CD4-positive, alpha-beta T cell treated with Interleukin-4 for 4 hours (primary cell): ENCODE results near the gene LPCAT1.
"Not testable (repeated sequence)": the region's sequence is repeated elsewhere in the genome, so short reads cannot be mapped to it uniquely, and the experiment has no call there.

ENCODE experiments used
- DNase-seq: peaks from one replicate; pipeline ENCODE4 v3.0.0-alpha.2; 2020

Gene LPCAT1

GRCh38 chr5:1521671-1522600 is 1.8 kb downstream of the LPCAT1 start:
- DNase-seq, result no peak

DNA sequence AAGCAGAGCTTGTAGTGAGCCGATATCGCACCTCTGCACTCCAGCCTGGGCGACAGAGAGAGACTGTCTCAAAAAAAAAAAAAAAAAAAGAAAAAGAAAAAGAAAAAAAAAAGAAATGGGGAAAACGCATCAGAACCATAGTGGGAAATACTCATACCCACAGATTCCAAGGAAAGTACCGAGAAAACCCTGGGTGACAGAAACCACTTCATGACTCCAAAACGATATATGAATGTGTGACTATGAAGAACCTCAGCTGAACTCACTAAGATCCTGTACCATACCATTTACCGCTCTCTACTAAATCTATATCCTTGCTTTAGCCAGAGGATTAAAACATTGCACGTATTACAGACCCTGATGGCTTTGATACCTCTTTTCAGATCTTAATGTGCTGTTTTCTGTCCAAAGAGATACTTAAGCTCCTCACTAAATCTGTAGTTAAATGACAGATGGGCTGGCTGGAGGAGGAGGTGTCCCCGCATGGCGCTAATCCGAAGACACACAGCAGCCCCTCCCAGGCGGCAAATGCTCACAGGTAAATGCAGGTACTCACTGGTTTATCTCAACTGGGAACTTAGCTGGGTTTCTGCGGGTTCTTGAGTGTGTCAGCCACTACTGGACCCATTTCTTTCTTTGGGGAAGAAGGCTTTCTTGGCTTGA is 2.8 kb downstream of the LPCAT1 start:
- DNase-seq, result no peak

- DNase-seq, result no peak
Observed at GRCh38 chr5:1519631-1520210, 4.0 kb downstream of the LPCAT1 start.

GRCh38 chr5:1517838-1518237 is 5.9 kb downstream of the LPCAT1 start:
- no peak for DNase-seq

DNA sequence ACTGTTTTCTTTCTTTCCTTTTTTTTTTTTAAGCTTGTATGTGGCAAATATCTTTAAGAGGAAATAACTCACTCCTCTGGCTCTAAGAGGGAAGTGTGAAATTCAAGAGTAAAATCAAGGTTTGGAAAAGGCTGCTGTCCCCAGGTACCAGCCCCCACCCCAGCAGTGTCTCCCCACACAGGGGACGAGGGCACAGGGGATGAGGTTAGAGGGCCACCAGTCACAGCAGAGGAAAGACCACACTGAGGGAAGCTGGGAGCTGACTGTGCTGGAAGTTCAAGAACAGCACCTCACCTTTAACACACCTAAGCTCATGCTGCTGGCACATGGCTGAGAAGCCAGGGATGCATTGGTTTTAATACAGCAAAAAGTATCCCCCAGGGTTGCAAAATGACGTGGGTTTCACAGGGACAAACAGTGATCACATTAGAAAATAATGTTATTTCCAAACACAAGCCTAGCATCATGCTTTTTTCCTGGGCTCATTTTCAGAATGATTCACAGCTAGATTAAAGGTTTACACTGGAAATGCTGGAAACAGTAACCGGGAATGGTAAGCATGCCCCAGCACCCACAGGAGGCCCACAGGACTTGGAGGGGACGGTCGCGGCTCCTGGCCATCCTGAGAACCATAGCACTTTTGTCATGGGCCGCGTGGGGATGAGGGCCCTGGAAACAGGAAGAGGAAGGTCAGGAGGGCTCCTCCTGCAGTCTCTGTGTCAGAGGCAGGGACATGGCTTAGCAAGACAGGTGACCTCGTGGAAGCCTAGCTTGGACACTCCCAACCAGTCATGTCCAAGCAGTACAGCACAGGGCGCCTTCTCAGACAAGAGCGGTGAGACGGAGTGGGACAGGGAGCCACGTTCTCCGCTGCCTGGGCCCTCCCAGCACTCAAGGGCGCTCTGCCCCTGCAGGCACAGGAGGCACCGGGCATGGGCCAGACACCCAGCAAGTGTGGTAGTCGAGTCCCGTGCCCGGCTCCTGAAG is 6.9 kb downstream of the LPCAT1 start:
- DNase-seq, result no peak

DNA sequence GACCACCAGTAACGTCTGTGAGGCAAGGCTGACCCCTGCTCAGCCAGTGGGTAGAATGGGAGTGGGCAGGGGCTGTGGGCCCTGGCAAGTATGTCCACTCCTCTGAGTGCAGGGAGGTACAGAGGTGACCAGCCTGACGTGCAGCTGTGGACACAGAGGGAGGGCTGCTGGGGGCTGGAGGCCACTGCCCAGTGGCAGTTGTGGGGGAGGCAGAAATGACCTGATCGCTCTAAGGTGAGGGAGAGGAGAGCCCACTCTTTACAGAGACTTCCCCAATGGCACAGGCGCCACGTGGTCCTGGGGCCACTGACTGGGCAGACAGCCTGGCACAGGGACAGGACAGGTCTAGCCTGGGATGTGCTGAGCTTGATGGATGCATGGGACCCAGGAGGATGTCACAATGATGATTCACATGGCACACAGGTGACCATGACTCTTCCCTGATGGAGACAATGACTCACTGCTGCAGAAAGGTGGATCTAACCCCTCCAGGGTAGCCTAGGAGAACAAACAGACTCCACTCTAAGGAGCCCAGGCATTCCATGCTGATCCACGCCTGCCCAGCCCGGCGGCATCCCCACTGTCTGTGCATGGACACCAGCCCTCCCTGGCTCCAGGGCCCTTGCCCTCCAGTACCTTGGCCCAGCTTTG is 7.7 kb downstream of the LPCAT1 start:
- DNase-seq, result no peak

DNA sequence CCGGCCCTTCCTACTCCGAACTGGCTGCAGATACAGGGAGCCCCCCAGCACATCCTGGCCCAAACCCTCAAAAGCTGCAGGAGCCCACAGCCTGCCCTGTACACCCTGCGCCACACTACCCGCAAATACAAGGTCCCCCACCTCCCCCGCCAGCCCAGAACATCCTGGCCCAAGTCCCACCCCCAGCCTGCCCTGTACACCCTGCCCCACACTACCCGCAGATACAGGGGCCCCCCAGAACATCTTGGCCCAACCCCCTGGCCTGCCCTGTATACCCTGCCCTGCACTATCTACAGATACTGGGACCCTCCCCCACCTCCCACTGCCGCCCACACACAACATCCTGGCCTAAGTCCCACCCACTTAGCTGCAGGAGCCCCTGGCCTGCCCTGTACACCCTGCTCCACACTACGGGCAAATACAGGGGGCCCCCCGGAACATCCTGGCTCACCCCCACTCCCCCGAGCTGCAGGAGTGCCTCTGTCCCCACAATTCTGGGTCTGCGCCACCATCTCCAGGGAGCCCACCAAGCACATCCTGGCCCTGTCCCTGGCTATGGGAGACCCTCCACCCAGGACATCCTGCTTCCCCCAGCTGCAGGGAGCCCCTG is 8.3 kb downstream of the LPCAT1 start:
- DNase-seq, result no peak

DNA sequence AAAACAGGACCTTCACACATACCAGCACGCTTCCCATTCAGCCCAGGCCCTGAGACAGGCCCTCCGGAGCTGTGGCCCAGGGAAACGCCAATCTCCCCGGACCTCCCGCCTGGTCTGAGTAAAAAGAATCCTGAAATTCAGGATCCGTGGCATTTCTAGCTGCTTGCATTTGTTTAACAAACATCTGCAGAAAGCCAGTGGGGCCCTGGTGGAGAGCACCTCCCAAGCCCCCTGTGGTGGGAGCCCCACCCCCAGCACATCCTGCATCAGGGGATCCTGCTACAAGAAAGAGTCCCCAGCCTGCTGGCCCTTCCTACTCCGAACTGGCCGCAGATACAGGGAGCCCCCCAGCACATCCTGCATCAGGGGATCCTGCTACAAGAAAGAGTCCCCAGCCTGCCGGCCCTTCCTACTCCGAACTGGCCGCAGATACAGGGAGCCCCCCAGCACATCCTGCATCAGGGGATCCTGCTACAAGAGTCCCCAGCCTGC is 8.9 kb downstream of the LPCAT1 start:
- not testable (repeated sequence) for DNase-seq

DNA sequence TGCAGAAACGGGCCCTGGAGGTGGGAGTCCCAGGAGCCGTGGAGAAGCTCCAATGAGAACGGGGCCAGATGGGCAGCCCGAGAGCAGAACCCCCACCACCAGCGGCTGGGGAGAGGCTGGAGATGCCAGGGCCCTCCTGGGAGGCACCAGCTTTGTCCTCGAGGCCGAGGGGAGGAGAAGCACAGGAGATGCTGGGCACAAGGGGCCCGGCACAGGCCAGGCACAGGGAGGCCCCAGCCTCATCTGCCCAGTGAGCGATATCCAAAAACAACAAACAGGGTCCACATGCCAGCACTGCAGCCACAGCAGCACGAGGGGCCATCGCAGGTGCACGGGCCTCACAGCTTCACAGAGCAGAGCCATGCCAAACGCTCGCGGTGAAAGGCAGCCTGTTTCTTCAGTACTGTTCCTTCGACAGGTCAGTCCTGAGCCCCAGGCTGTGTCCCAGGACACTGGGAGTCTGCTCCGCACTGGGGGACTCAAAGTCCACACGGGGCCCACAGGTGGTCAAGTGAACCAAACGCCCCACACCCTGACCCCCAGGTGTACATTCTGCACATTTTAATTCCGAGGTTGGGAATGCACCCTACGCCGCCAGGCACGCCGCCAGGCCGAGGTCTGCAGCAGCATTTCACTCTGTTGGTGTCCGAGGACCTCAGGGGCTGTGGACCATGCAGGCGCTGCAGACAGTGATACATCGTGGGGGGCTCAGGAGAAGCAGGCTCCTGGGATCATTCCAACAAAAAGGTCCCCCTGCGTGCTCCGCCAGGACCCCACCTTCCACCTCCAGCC is 9.5 kb downstream of the LPCAT1 start:
- no peak for DNase-seq

- DNase-seq, result no peak
Observed at GRCh38 chr5:1513326-1514026, 10.3 kb downstream of the LPCAT1 start.

DNA sequence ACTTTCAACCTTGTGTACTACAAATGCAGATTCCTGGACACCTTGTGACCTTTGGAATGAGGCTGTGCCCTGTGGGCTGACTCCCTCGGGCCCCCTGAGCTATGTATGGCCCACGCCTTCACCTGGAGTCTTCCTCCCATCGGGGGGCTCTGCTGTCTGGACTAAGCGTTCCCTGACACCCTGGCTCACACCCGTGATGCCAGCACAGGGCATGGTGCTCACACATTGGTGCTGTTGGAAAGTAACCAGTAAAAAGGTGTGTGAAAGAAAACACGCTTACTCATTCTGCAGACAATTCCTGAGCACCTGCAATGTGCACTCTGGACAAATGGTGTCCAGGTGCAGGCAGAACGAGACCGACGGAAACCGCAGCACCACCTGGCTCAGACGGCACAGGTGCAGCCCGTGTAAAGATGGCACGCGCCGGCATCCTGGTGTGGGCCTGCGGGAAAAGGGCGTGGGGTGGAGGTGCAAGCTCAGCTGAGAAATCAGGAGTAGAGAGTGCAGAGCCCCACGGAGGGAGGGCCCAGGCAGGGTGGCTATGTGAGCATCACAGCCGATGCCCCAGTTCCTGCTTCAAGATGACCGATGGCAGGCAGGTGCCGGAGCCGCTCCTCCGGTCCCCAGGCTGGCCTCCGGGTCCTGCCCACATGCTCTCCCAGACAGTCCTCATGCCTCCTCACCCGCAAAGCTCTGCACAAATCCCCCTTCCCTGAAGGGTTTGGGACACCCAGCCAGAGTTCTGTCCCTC is 11.0 kb downstream of the LPCAT1 start:
- DNase-seq, result no peak

DNA sequence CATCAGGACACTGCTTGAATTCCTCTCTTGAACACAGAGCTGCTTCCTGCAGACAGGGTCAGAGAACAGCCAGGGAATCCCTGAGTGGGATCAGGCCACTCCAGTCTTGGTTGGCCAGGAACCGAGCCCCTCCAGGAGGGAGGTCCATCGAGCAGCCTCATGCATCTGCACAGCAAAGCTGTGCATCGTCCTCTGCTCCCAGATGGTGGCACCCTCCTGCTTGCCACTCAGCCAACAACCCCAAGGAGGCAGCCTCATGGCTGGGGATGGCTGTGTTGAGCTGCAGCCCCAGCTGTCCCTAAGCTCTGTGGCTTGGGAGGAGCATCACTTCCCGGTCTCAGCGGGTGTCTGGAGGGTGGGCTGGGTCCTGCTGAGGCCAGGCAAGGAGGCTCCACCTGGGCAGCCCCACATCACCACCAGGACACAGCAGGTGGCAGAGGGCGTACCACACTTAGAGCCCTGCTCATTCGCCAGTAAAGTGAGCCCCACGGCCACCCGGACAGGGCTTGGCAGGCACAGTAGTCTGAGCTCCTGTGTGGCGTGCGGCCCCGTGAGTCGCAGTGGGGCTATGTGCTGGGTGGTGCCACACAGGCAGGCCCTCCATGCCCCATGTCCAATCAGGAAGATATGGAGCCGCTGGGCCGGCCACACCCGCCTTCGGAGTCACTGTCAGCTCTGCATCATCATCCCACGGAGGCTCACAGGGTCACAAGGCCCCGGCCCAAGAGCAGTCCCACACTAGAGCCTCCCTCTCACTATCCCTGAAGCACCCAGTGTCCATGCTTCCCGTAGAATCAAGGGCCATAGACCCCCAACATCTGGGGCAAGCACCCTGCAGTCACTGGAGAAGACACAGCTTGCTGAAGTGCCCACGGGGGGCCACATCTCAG is 11.9 kb downstream of the LPCAT1 start:
- no peak for DNase-seq

GRCh38 chr5:1511048-1511447 is 12.7 kb downstream of the LPCAT1 start:
- DNase-seq, result no peak

DNA sequence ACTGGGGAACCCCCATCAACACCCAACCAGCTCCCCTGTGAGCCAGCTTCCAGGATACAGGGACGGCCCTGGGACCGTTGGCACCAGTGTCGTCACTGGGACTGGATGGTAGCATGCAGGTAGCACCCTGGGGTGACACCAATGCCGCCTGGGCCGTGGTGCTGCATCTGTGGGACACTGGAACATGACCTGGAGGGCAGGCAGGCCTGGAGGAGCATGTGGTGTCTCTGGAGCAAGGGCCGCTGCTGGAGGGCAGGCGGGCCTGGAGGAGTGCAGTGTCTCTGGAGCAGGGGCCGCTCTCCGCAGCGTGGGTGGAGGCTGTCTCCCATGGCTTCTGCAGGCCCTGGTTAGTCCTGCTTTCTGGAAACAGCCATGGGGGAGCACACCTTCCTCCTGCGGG is 13.1 kb downstream of the LPCAT1 start:
- no peak for DNase-seq

- DNase-seq, result no peak
Observed at GRCh38 chr5:1510151-1510561, 13.6 kb downstream of the LPCAT1 start.

DNA sequence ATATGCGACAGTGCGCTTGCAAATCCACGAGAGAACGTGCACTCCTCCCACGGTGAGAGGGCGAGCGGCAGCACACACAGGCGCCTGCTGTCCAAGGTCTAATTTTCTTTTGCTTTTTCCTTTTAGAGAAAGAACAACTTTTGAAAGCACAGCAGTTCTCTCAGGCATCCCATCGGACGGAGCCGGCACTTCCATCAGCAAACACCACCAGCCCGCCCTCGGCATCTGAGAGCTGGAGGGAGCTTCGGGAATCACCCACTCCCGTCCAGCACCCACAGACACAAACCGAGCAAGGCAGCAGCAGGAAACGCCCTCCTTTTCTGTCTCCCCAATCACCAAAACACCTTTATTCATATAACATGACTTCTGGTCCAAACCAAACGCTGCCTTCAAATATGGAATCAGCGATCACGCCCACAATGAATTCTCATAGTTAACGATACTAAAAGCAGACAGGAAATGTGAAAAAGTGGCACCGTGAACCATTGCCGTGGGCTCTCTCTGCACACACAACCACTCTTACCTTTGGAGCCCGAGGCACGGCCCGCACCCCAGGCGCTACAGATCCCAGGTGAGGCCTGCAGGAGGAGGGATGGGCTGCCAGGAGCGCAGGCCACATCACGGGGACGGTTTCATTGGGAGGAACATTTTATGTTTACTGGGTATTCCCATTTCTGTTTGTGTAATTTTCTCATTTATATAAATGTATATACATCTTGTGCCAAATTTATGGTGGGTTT is 14.2 kb downstream of the LPCAT1 start:
- DNase-seq, result no peak

GRCh38 chr5:1508659-1509290 is 15.0 kb downstream of the LPCAT1 start:
- no peak for DNase-seq
